GM18861 (cell line): ENCODE measurements around the gene MAPK11.
A peak's percentile ranks its signal among the peaks of the same experiment; 100 is the strongest.

Source experiments
- ATAC-seq: cut with Tn5 transposase; IDR thresholded peaks from one replicate; pipeline ENCODE4 v1.9.1; 2021; ENCODE audit not compliant: unreplicated experiment

Gene MAPK11

GRCh38 chr22:50250249-50250554 lies 20.0 kb downstream of the MAPK11 start:
- ATAC-seq = no peak

- no peak for ATAC-seq
Observed at GRCh38 chr22:50249341-50250248, 20.6 kb downstream of the MAPK11 start.

- no peak for ATAC-seq
Observed at GRCh38 chr22:50248196-50249081, 21.7 kb downstream of the MAPK11 start.

- ATAC-seq = no peak
Observed at GRCh38 chr22:50247748-50248147, 22.4 kb downstream of the MAPK11 start.

GRCh38 chr22:50246242-50247175 lies 23.7 kb downstream of the MAPK11 start:
- no peak for ATAC-seq

GRCh38 chr22:50245214-50246072 lies 24.7 kb downstream of the MAPK11 start:
- ATAC-seq = no peak

- ATAC-seq = peak; percentile 54
Observed at GRCh38 chr22:50244420-50245213, 25.6 kb downstream of the MAPK11 start, which contains the start of gene TUBGCP6. TSS of gene TUBGCP6 (minus strand) at chr22:50245023. CDS start at chr22:50244459, 564 bp downstream.

- no peak for ATAC-seq
Observed at GRCh38 chr22:50243685-50244419, 26.3 kb downstream of the MAPK11 start.

- ATAC-seq = no peak
Observed at GRCh38 chr22:50242406-50242949, 27.7 kb downstream of the MAPK11 start.

- ATAC-seq = no peak
Observed at GRCh38 chr22:50238755-50239154, 31.4 kb downstream of the MAPK11 start.

GRCh38 chr22:50236731-50237409 lies 33.3 kb downstream of the MAPK11 start:
- no peak for ATAC-seq

- ATAC-seq = no peak
Observed at GRCh38 chr22:50233223-50233622, 37.0 kb downstream of the MAPK11 start.

- no peak for ATAC-seq
Observed at GRCh38 chr22:50232481-50233151, 37.6 kb downstream of the MAPK11 start.

GRCh38 chr22:50229370-50229769 lies 40.8 kb downstream of the MAPK11 start:
- ATAC-seq = no peak

- ATAC-seq = no peak
Observed at GRCh38 chr22:50228366-50228765, 41.8 kb downstream of the MAPK11 start.

GRCh38 chr22:50227579-50228215 lies 42.5 kb downstream of the MAPK11 start:
- no peak for ATAC-seq

- no peak for ATAC-seq
Observed at GRCh38 chr22:50226875-50227165, 43.4 kb downstream of the MAPK11 start.
